Osteoblast (primary cell): ENCODE results near the gene PRR5L. TPM values are rescaled to one million over a fixed set of nuclear protein-coding genes. Genes with fewer than 3 reads are reported as not detected.

Experiments
- DNase-seq: peaks from one replicate; pipeline ENCODE4 v3.0.0; 2011; ENCODE audit warnings: low spot score, mixed read lengths; ENCODE audit not compliant: insufficient read length; ENCODE audit errors: missing footprints
- H2AFZ ChIP-seq: 2 replicates; pipeline ENCODE4 v1.6.0; 2011; ENCODE audit warnings: mild to moderate bottlenecking, low read length
- H3K27ac ChIP-seq: 2 replicates; pipeline ENCODE4 v1.5.1; 2011; ENCODE audit warnings: mild to moderate bottlenecking, low read depth, low read length, moderate library complexity
- H3K27me3 ChIP-seq: 2 replicates; pipeline ENCODE4 v1.6.0; 2012; ENCODE audit warnings: mild to moderate bottlenecking, control low read depth, inconsistent platforms, low read length, moderate library complexity; ENCODE audit not compliant: insufficient read depth
- H3K36me3 ChIP-seq: 2 replicates; pipeline ENCODE4 v1.5.1; 2011; ENCODE audit warnings: mild to moderate bottlenecking, low read length, control low read depth, moderate library complexity; ENCODE audit not compliant: insufficient read depth
- H3K4me1 ChIP-seq: 2 replicates; pipeline ENCODE4 v1.5.1; 2011; ENCODE audit warnings: mild to moderate bottlenecking, low read length, control low read depth, moderate library complexity; ENCODE audit not compliant: insufficient read depth
- H3K4me2 ChIP-seq: 2 replicates; pipeline ENCODE4 v1.6.0; 2011; ENCODE audit warnings: mild to moderate bottlenecking, low read length; ENCODE audit not compliant: insufficient read depth
- H3K4me3 ChIP-seq: fragments of 200-600 bp; sonication (generic); 3 replicates; pipeline ENCODE4 v1.5.1; 2012; ENCODE audit warnings: mild to moderate bottlenecking, low read length, inconsistent platforms; ENCODE audit not compliant: insufficient read depth
- H3K79me2 ChIP-seq: 2 replicates; pipeline ENCODE4 v1.6.0; 2012; ENCODE audit warnings: mild to moderate bottlenecking, low read length, control low read depth, inconsistent platforms; ENCODE audit not compliant: insufficient read depth
- H3K9me3 ChIP-seq: 2 replicates; pipeline ENCODE4 v1.5.1; 2011; ENCODE audit warnings: low read depth, low read length, control low read depth
- H4K20me1 ChIP-seq: 2 replicates; pipeline ENCODE4 v1.6.0; 2012; ENCODE audit warnings: mild to moderate bottlenecking, low read length, control low read depth; ENCODE audit not compliant: insufficient read depth
- total RNA-seq: library from RNA; depleted of rRNA; stranded (reverse); fragments of >200 nt; gene quantifications from 2 replicates; pipeline ENCODE4 v1.2.3, GENCODE V29; 2012
- TF ChIP-seq, protein P1 (sequence below): IDR thresholded peaks from 2 replicates; pipeline ENCODE4 v1.5.1; 2011; ENCODE audit warnings: mild to moderate bottlenecking, low read depth, low read length, moderate library complexity; ENCODE audit errors: extremely low read depth

Gene PRR5L
- total RNA-seq, 1 donor: 9.8 TPM

DNA sequence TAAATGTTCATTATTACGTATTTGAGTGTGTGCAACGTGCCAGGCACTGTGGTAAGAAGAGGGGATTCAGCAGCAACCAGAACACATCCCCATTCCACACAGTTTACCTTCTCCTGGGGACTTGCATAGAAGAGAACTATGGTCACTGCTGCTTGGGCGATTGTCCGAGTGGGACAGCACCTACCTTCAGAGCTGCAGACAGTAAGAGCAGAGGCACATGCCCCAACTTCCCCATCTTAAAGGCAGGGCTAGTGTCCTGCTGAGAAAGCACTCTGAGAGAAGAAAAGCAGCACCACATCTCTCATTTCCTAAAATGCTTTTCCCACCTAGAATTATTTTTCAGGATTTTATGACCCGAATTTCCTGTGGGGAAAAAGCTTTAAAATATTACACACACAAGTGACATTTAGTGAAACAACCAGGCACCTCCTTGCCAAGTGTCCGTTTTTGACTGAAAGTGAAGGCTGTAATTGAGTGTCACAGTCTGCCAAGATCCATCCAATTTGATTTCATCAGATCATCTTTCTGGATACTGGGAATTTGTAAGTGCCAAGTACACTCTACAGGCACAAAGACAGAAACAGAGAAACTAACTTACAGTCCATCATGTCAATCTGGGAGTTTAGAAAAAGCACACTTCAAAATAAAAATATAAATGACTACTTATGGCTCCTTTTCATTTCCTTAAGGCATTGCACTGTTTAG, 189.4 kb downstream of the PRR5L start:
- Histone ChIP-seq H3K4me3 (no peak overlapping the region), H3K36me3 (peaks cover 31% of the 10 kb centered on the region), H3K79me2 (peaks cover 2% of the 10 kb centered on the region), H4K20me1 (no peaks in the 10 kb centered on the region), H3K27me3 (no peaks in the 10 kb centered on the region), H3K4me1 (no peaks in the 10 kb centered on the region), H3K4me2 (no peak overlapping the region), H2AFZ (no peak overlapping the region), H3K9me3 (no peaks in the 10 kb centered on the region), H3K27ac (no peak overlapping the region)
- TF ChIP-seq, protein P1, sequence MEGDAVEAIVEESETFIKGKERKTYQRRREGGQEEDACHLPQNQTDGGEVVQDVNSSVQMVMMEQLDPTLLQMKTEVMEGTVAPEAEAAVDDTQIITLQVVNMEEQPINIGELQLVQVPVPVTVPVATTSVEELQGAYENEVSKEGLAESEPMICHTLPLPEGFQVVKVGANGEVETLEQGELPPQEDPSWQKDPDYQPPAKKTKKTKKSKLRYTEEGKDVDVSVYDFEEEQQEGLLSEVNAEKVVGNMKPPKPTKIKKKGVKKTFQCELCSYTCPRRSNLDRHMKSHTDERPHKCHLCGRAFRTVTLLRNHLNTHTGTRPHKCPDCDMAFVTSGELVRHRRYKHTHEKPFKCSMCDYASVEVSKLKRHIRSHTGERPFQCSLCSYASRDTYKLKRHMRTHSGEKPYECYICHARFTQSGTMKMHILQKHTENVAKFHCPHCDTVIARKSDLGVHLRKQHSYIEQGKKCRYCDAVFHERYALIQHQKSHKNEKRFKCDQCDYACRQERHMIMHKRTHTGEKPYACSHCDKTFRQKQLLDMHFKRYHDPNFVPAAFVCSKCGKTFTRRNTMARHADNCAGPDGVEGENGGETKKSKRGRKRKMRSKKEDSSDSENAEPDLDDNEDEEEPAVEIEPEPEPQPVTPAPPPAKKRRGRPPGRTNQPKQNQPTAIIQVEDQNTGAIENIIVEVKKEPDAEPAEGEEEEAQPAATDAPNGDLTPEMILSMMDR: no peak
- DNase-seq: no peak

- Histone ChIP-seq H2AFZ (no peak overlapping the region), H3K4me1 (no peaks in the 10 kb centered on the region), H4K20me1 (no peaks in the 10 kb centered on the region), H3K27me3 (no peaks in the 10 kb centered on the region), H3K36me3 (peaks cover 46% of the 10 kb centered on the region), H3K4me3 (no peak overlapping the region), H3K9me3 (no peaks in the 10 kb centered on the region), H3K27ac (no peak overlapping the region), H3K4me2 (no peak overlapping the region), H3K79me2 (peaks cover 10% of the 10 kb centered on the region)
- no peak for DNase-seq
- TF ChIP-seq, protein P1: no peak
Observed at GRCh38 chr11:36487619-36488018, 191.5 kb downstream of the PRR5L start.

DNA sequence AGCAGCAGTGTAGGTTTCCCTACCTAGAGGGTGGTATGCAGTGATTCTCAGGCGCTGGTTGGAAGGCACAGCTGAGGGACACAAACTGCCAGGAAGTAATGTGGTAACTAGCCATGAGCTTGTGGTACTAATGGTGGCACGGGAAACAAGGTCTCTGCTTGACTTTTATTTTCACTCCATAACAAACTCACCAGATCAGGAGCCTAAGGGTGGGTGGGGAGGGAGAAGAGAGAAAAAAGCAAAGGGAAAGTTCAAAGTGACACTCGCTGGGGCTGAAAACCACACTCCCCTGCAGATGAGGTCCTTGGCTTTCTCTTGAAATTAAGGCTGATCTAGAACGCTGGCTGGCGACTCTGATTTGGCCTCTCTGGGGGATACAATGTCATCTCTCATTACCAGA, 192.0 kb downstream of the PRR5L start:
- Histone ChIP-seq H3K27me3 (no peaks in the 10 kb centered on the region), H3K4me1 (no peaks in the 10 kb centered on the region), H3K4me3 (no peak overlapping the region), H2AFZ (no peak overlapping the region), H3K27ac (no peak overlapping the region), H3K79me2 (peaks cover 10% of the 10 kb centered on the region), H3K9me3 (no peaks in the 10 kb centered on the region), H3K4me2 (no peak overlapping the region), H4K20me1 (no peaks in the 10 kb centered on the region), H3K36me3 (peaks cover 44% of the 10 kb centered on the region)
- TF ChIP-seq, protein P1: no peak
- DNase-seq: no peak

DNA sequence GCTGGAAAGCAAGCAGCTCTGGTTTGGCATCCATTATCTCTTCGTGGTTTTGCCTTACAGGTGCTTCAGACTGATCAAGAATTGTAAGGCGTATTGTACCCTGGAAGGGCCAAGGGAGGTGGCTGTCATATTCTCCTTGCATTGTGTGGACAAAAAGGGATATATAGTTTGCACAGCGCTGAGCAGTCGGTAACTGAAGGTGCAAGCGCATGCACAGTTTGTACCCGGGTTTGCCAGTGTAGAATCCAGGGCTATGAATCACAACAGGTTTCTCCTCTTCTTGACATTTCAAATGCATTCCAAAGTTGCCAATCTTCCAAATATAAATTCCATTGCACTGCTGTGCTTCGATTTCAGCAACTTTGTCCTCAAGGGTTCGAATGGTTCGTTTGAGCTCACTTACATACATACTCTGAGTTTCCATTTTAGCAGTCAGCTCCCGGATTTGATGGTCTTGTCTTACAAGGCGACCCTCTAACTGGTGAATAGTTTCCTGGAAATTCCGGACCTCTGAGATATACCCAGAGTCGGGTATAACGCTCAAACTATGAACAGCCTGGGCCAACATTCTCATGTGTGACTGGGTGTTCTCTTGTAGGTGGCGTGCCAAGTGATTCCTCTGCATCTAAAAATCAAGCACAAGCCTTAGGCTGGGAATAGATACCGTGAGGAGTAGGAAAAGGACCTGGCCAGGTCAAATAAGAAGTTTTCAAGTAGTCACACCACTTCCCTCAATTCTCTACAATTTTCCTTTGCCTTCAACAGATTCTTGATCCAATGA, 194.1 kb downstream of the PRR5L start:
- no peaks in the 10 kb centered on the region for H3K27me3 ChIP-seq
- H3K9me3 ChIP-seq: no peaks in the 10 kb centered on the region
- no peak overlapping the region for H3K4me2 ChIP-seq
- no peaks in the 10 kb centered on the region for H3K4me1 ChIP-seq
- H3K36me3 ChIP-seq: peaks cover 45% of the 10 kb centered on the region
- no peaks in the 10 kb centered on the region for H4K20me1 ChIP-seq
- no peak overlapping the region for H2AFZ ChIP-seq
- H3K79me2 ChIP-seq: peaks cover 10% of the 10 kb centered on the region
- no peak overlapping the region for H3K27ac ChIP-seq
- TF ChIP-seq, protein P1: no peak
- DNase-seq: no peak
- no peak overlapping the region for H3K4me3 ChIP-seq
